WERI-Rb-1 (cell line): ENCODE measurements around the gene ANGPTL7.
A peak's percentile ranks its signal among the peaks of the same experiment; 100 is the strongest.

Source experiments
- DNase-seq: peaks from one replicate; pipeline ENCODE4 v3.0.0-alpha.2; 2020
- H3K27ac ChIP-seq: fragments of 250-450 bp; sonication (Bioruptor Pico); 2 replicates; pipeline ENCODE4 v1.5.1; 2020; ENCODE audit warnings: mild to moderate bottlenecking, moderate library complexity
- H3K27me3 ChIP-seq: fragments of 250-450 bp; sonication (Bioruptor Pico); 2 replicates; pipeline ENCODE4 v1.5.1; 2021; ENCODE audit warnings: mild to moderate bottlenecking, low read depth, moderate library complexity; ENCODE audit not compliant: insufficient read depth, severe bottlenecking
- H3K36me3 ChIP-seq: fragments of 250-450 bp; sonication (Bioruptor Pico); 2 replicates; pipeline ENCODE4 v1.5.1; 2020; ENCODE audit warnings: mild to moderate bottlenecking, moderate library complexity
- H3K4me3 ChIP-seq: 2 replicates; pipeline ENCODE4 v1.5.1; 2011; ENCODE audit warnings: low read depth, mild to moderate bottlenecking, control low read depth, low read length
- H3K9me3 ChIP-seq: fragments of 250-450 bp; sonication (Bioruptor Pico); 2 replicates; pipeline ENCODE4 v1.5.1; 2021; ENCODE audit warnings: mild to moderate bottlenecking, moderate library complexity; ENCODE audit not compliant: severe bottlenecking
- CTCF ChIP-seq: IDR thresholded peaks from 2 replicates; pipeline ENCODE4 v1.5.1; 2011; ENCODE audit warnings: low read depth, mild to moderate bottlenecking, control low read depth, inconsistent platforms, low read length

ANGPTL7 gene

GRCh38 chr1:11153184-11153583 lies 36.0 kb upstream of the ANGPTL7 start:
- no peak for TF ChIP-seq CTCF
- Histone ChIP-seq H3K27ac (no peak overlapping the region), H3K36me3 (peaks cover 79% of the 10 kb centered on the region)

GRCh38 chr1:11156441-11156840 lies 32.7 kb upstream of the ANGPTL7 start:
- Histone ChIP-seq H3K36me3 (peaks cover 51% of the 10 kb centered on the region), H3K4me3 (no peak overlapping the region), H3K27me3 (no peaks in the 10 kb centered on the region), H3K9me3 (no peaks in the 10 kb centered on the region), H3K27ac (peak overlapping the region; percentile 79)
- DNase-seq: no peak
- no peak for TF ChIP-seq CTCF

More at GRCh38 chr1:11153184-11153583, 36.0 kb upstream of the ANGPTL7 start:
- Histone ChIP-seq H3K9me3 (no peaks in the 10 kb centered on the region), H3K27me3 (no peaks in the 10 kb centered on the region), H3K4me3 (no peak overlapping the region)
- DNase-seq: no peak

GRCh38 chr1:11156963-11157362 lies 32.2 kb upstream of the ANGPTL7 start:
- Histone ChIP-seq H3K36me3 (peaks cover 48% of the 10 kb centered on the region), H3K27ac (peak overlapping the region; percentile 79), H3K27me3 (no peaks in the 10 kb centered on the region), H3K9me3 (no peaks in the 10 kb centered on the region), H3K4me3 (no peak overlapping the region)
- no peak for TF ChIP-seq CTCF
- DNase-seq: no peak

GRCh38 chr1:11157394-11157793 lies 31.8 kb upstream of the ANGPTL7 start:
- DNase-seq: peak; percentile 59
- H3K27me3 ChIP-seq: no peaks in the 10 kb centered on the region
- no peak overlapping the region for H3K4me3 ChIP-seq
- TF ChIP-seq CTCF: no peak
- H3K27ac ChIP-seq: peak overlapping the region; percentile 79
- H3K36me3 ChIP-seq: peaks cover 45% of the 10 kb centered on the region
- H3K9me3 ChIP-seq: no peaks in the 10 kb centered on the region

- H3K36me3 ChIP-seq: peaks cover 42% of the 10 kb centered on the region
- no peak for TF ChIP-seq CTCF
- DNase-seq: peak; percentile 73
- no peaks in the 10 kb centered on the region for H3K9me3 ChIP-seq
- no peak overlapping the region for H3K4me3 ChIP-seq
- no peaks in the 10 kb centered on the region for H3K27me3 ChIP-seq
- peak overlapping the region; percentile 79 for H3K27ac ChIP-seq
Observed at GRCh38 chr1:11157867-11158266, 31.3 kb upstream of the ANGPTL7 start.

- TF ChIP-seq CTCF: no peak
- Histone ChIP-seq H3K9me3 (no peaks in the 10 kb centered on the region), H3K27ac (peak overlapping the region; percentile 79), H3K36me3 (peaks cover 38% of the 10 kb centered on the region), H3K4me3 (no peak overlapping the region), H3K27me3 (no peaks in the 10 kb centered on the region)
- no peak for DNase-seq
Observed at GRCh38 chr1:11158291-11158690, 30.9 kb upstream of the ANGPTL7 start.
